HepG2 (cell line): ENCODE results near the gene ZKSCAN4. TPM values are rescaled to one million over a fixed set of nuclear protein-coding genes. Genes with fewer than 3 reads are reported as not detected.
A peak's percentile ranks its signal among the peaks of the same experiment; 100 is the strongest.

ENCODE experiments used
- ARNT2 ChIP-seq: sonication (generic); formaldehyde crosslinking; IDR thresholded peaks from 2 replicates; pipeline ENCODE4 v1.8.0; 2022; ENCODE audit warnings: mild to moderate bottlenecking, low read depth, missing genetic modification reagents, moderate library complexity
- ATM ChIP-seq: fragments of 450-650 bp; IDR thresholded peaks from 2 replicates; pipeline ENCODE4 v1.7.1; 2017; ENCODE audit warnings: mild to moderate bottlenecking, borderline replicate concordance
- CEBPZ ChIP-seq: IDR thresholded peaks from 2 replicates; pipeline ENCODE4 v1.6.1; 2012; ENCODE audit warnings: low read length, improper control_type of control experiment
- CENPT ChIP-seq: sonication (generic); formaldehyde crosslinking; IDR thresholded peaks from 2 replicates; pipeline ENCODE4 v1.8.0; 2022; ENCODE audit warnings: low read depth, mild to moderate bottlenecking, moderate library complexity, missing genetic modification reagents
- DBP ChIP-seq: sonication (generic); formaldehyde crosslinking; IDR thresholded peaks from 2 replicates; pipeline ENCODE4 v1.4.0; 2020; ENCODE audit warnings: missing genetic modification reagents; ENCODE audit errors: not compliant biosample characterization
- FOSL2 ChIP-seq: sonication (generic); formaldehyde crosslinking; IDR thresholded peaks from 2 replicates; pipeline ENCODE4 v1.4.0; 2020; ENCODE audit warnings: missing genetic modification reagents
- GABPB1 ChIP-seq: IDR thresholded peaks from 2 replicates; pipeline ENCODE4 v1.6.1; 2016; ENCODE audit warnings: mild to moderate bottlenecking, missing genetic modification reagents, moderate library complexity, missing compliant biosample characterization
- KLF13 ChIP-seq: sonication (generic); formaldehyde crosslinking; IDR thresholded peaks from 2 replicates; pipeline ENCODE4 v1.4.0; 2020; ENCODE audit warnings: mild to moderate bottlenecking, missing genetic modification reagents
- NFAT5 ChIP-seq: sonication (generic); formaldehyde crosslinking; IDR thresholded peaks from 2 replicates; pipeline ENCODE4 v1.4.0; 2020; ENCODE audit warnings: missing genetic modification reagents
- PHF20 ChIP-seq: sonication (generic); formaldehyde crosslinking; IDR thresholded peaks from 2 replicates; pipeline ENCODE4 v1.5.0; 2020; ENCODE audit warnings: mild to moderate bottlenecking, missing genetic modification reagents
- WIZ ChIP-seq: sonication (generic); formaldehyde crosslinking; IDR thresholded peaks from 2 replicates; pipeline ENCODE4 v1.5.1; 2020; ENCODE audit warnings: mild to moderate bottlenecking, missing genetic modification reagents
- ZNF292 ChIP-seq: sonication (generic); formaldehyde crosslinking; IDR thresholded peaks from 2 replicates; pipeline ENCODE4 v1.8.1; 2022; ENCODE audit warnings: mild to moderate bottlenecking, low read depth, missing genetic modification reagents, borderline replicate concordance
- ZNF34 ChIP-seq: sonication (generic); formaldehyde crosslinking; IDR thresholded peaks from 2 replicates; pipeline ENCODE4 v1.4.0; 2020; ENCODE audit warnings: mild to moderate bottlenecking, missing genetic modification reagents, borderline replicate concordance
- polyA plus RNA-seq, 8 experiments: library from polyadenylated mRNA; depleted of rRNA in 3 of 8; stranded (reverse) in 7 of 8; unstranded in 1 of 8; fragments of >200 nt; fragmentation: Illumina TruSeq in 4 of 8; extraction: Trizol in 4 of 8; gene quantifications; 2 replicates each; pipeline versions ENCODE4 v1.2.1 to v1.2.3, GENCODE V29; 2011 to 2016; ENCODE audit warnings: low read depth in 4 of 8, missing spikeins in 1 of 8, mixed read lengths in 1 of 8; ENCODE audit not compliant: insufficient read depth in 1 of 8
- total RNA-seq, 5 experiments: library from RNA; depleted of rRNA; stranded (reverse); fragments of >200 nt; fragmentation: Illumina TruSeq; extraction: Trizol; gene quantifications; 2 replicates each; pipeline ENCODE4 v1.2.3, GENCODE V29; 2016; ENCODE audit warnings: low read depth in 1 of 5
- TF ChIP-seq, protein P1 (sequence below): sonication (generic); formaldehyde crosslinking; IDR thresholded peaks from 2 replicates; pipeline ENCODE4 v1.4.0; 2020; ENCODE audit warnings: missing genetic modification reagents

The ZKSCAN4 gene
- total and polyA plus RNA-seq, 2 of the 13 experiments (the other 11 are each of a cell fraction or from before 2014, with no cell fraction given), result 2.9 to 7.8 TPM

GRCh38 chr6:28252009-28252975 lies at the start of gene ZKSCAN4 (continued):
- no peak for TF ChIP-seq CEBPZ
- peak; percentile 99 for TF ChIP-seq PHF20
- TF ChIP-seq KLF13 (CRISPR knock-in tag), result 0 out of 2 replicates have a peak, but pooled peaks have one; percentile 59
- peak; percentile 52 for TF ChIP-seq DBP (CRISPR knock-in tag)
- no peak for TF ChIP-seq NFAT5 (CRISPR knock-in tag)
- TF ChIP-seq ZNF34 (CRISPR knock-in tag), result no peak; the same call in 1 of the 2 replicates
- no peak for TF ChIP-seq ZNF292
- 0 out of 2 replicates have a peak, but pooled peaks have one; percentile 60 for TF ChIP-seq ARNT2 (CRISPR knock-in tag)
- TF ChIP-seq, protein P1, sequence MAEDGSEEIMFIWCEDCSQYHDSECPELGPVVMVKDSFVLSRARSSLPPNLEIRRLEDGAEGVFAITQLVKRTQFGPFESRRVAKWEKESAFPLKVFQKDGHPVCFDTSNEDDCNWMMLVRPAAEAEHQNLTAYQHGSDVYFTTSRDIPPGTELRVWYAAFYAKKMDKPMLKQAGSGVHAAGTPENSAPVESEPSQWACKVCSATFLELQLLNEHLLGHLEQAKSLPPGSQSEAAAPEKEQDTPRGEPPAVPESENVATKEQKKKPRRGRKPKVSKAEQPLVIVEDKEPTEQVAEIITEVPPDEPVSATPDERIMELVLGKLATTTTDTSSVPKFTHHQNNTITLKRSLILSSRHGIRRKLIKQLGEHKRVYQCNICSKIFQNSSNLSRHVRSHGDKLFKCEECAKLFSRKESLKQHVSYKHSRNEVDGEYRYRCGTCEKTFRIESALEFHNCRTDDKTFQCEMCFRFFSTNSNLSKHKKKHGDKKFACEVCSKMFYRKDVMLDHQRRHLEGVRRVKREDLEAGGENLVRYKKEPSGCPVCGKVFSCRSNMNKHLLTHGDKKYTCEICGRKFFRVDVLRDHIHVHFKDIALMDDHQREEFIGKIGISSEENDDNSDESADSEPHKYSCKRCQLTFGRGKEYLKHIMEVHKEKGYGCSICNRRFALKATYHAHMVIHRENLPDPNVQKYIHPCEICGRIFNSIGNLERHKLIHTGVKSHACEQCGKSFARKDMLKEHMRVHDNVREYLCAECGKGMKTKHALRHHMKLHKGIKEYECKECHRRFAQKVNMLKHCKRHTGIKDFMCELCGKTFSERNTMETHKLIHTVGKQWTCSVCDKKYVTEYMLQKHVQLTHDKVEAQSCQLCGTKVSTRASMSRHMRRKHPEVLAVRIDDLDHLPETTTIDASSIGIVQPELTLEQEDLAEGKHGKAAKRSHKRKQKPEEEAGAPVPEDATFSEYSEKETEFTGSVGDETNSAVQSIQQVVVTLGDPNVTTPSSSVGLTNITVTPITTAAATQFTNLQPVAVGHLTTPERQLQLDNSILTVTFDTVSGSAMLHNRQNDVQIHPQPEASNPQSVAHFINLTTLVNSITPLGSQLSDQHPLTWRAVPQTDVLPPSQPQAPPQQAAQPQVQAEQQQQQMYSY (CRISPR knock-in tag), result no peak
- TF ChIP-seq GABPB1 (CRISPR knock-in tag), result peak; percentile 95
- peak; percentile 50 for TF ChIP-seq FOSL2
- TF ChIP-seq WIZ (CRISPR knock-in tag), result 0 out of 2 replicates have a peak, but pooled peaks have one; percentile 6
- TF ChIP-seq CENPT (CRISPR knock-in tag), result no peak
- no peak for TF ChIP-seq ATM
